Measurements from ENCODE around the gene PRPF18.
"Not testable (repeated sequence)": the region's sequence is repeated elsewhere in the genome, so short reads cannot be mapped to it uniquely, and the experiment has no call there.

GRCh38 chr10:13537985-13538384 lies 48.8 kb upstream of the PRPF18 start:
- not testable (repeated sequence) for TF ChIP-seq CTCF (IDR thresholded peaks at IDR 0.05 in 8 of 11, conservative IDR thresholded peaks at IDR 0.05 in 3 of 11); POLR2AphosphoS5 (IDR thresholded peaks at IDR 0.05)

All from spleen (tissue), 7 donors.